WTC11 (cell line): Measurements from ENCODE around the gene ZNF557. TPM values are rescaled to one million over a fixed set of nuclear protein-coding genes. Genes with fewer than 3 reads are reported as not detected.

ENCODE experiments used
- ATAC-seq: fragments of 200-7000 bp; cut with Tn5 transposase; 2 replicates; pipeline ENCODE4 v1.10.0; 2021; ENCODE audit warnings: mild to moderate bottlenecking, moderate library complexity
- CTCF ChIA-PET: fragments of 300-600 bp; sonication (Branson Sonifier 250); formaldehyde crosslinking; loops from one replicate; lab custom pipeline; 2021; ENCODE audit warnings: antibody characterized with exemption; lab: Charles Lee
- POLR2A ChIA-PET: fragments of 350-600 bp; sonication (Branson Sonifier 250); formaldehyde crosslinking; loops from one replicate; lab custom pipeline; 2021; ENCODE audit warnings: antibody characterized with exemption; lab: Charles Lee
- DNase-seq: peaks from one replicate; pipeline ENCODE4 v3.0.0; 2021; ENCODE audit warnings: low spot score
- H3K27ac Mint-ChIP-seq: 2 replicates; pipeline ENCODE4 v1.8.0; 2021; ENCODE audit warnings: mixed read lengths
- H3K27me3 Mint-ChIP-seq: 2 replicates; pipeline ENCODE4 v1.8.0; 2021; ENCODE audit warnings: low read depth, mild to moderate bottlenecking, moderate library complexity, mixed read lengths
- H3K36me3 Mint-ChIP-seq: 2 replicates; pipeline ENCODE4 v1.8.0; 2021; ENCODE audit warnings: mixed read lengths
- H3K4me1 Mint-ChIP-seq: 2 replicates; pipeline ENCODE4 v1.8.0; 2022; ENCODE audit warnings: mixed read lengths
- H3K4me3 Mint-ChIP-seq: 2 replicates; pipeline ENCODE4 v1.8.0; 2021; ENCODE audit warnings: mild to moderate bottlenecking, moderate library complexity, mixed read lengths
- H3K9me3 Mint-ChIP-seq: 2 replicates; pipeline ENCODE4 v1.8.0; 2021; ENCODE audit warnings: mixed read lengths
- ATF3 ChIP-seq: sonication (generic); formaldehyde crosslinking; conservative IDR thresholded peaks from 2 replicates; pipeline ENCODE4 v1.8.1; 2022; ENCODE audit warnings: mild to moderate bottlenecking, missing genetic modification reagents
- CBFB ChIP-seq: sonication (generic); formaldehyde crosslinking; IDR thresholded peaks from 2 replicates; pipeline ENCODE4 v1.8.1; 2022; ENCODE audit warnings: mild to moderate bottlenecking, low read depth, missing genetic modification reagents
- CREB1 ChIP-seq: sonication (generic); formaldehyde crosslinking; IDR thresholded peaks from 2 replicates; pipeline ENCODE4 v1.8.0; 2023; ENCODE audit warnings: mild to moderate bottlenecking, missing genetic modification reagents
- EMX1 ChIP-seq: fragments of 250-450 bp; sonication (Bioruptor Pico); IDR thresholded peaks from 2 replicates; pipeline ENCODE4 v1.8.0; 2021; ENCODE audit warnings: mild to moderate bottlenecking
- IRF2 ChIP-seq: sonication (generic); formaldehyde crosslinking; IDR thresholded peaks from 2 replicates; pipeline ENCODE4 v1.8.0; 2022; ENCODE audit warnings: low read depth, missing genetic modification reagents, borderline replicate concordance
- MXD4 ChIP-seq: fragments of 250-450 bp; sonication (Bioruptor Pico); IDR thresholded peaks from 2 replicates; pipeline ENCODE4 v1.8.0; 2021; ENCODE audit warnings: mild to moderate bottlenecking, moderate library complexity, borderline replicate concordance
- NFYB ChIP-seq: sonication (generic); formaldehyde crosslinking; conservative IDR thresholded peaks from 2 replicates; pipeline ENCODE4 v1.8.0; 2022; ENCODE audit warnings: low read depth, missing genetic modification reagents
- OVOL2 ChIP-seq: fragments of 250-450 bp; sonication (Bioruptor Pico); IDR thresholded peaks from 2 replicates; pipeline ENCODE4 v1.9.0; 2021; ENCODE audit warnings: mild to moderate bottlenecking, borderline replicate concordance
- PRDM15 ChIP-seq: sonication (generic); formaldehyde crosslinking; IDR thresholded peaks from 2 replicates; pipeline ENCODE4 v1.8.0; 2022; ENCODE audit warnings: missing genetic modification reagents
- SMAD3 ChIP-seq: sonication (generic); formaldehyde crosslinking; IDR thresholded peaks from 2 replicates; pipeline ENCODE4 v1.8.0; 2022; ENCODE audit warnings: missing genetic modification reagents, mild to moderate bottlenecking, borderline replicate concordance
- SP1 ChIP-seq: sonication (generic); formaldehyde crosslinking; conservative IDR thresholded peaks from 2 replicates; pipeline ENCODE4 v1.8.1; 2022; ENCODE audit warnings: missing genetic modification reagents
- ZBTB21 ChIP-seq: sonication (generic); formaldehyde crosslinking; IDR thresholded peaks from 2 replicates; pipeline ENCODE4 v1.8.1; 2023; ENCODE audit warnings: mild to moderate bottlenecking, missing genetic modification reagents, borderline replicate concordance
- ZNF138 ChIP-seq: sonication (generic); formaldehyde crosslinking; conservative IDR thresholded peaks from 2 replicates; pipeline ENCODE4 v1.8.1; 2022; ENCODE audit warnings: mild to moderate bottlenecking, moderate library complexity, missing genetic modification reagents
- ZNF219 ChIP-seq: sonication (generic); formaldehyde crosslinking; IDR thresholded peaks from 2 replicates; pipeline ENCODE4 v1.8.0; 2023; ENCODE audit warnings: missing genetic modification reagents, mild to moderate bottlenecking, borderline replicate concordance
- ZNF532 ChIP-seq: fragments of 250-450 bp; sonication (Bioruptor Pico); IDR thresholded peaks from 2 replicates; pipeline ENCODE4 v1.9.0; 2021; ENCODE audit warnings: mild to moderate bottlenecking, borderline replicate concordance
- ZNF671 ChIP-seq: fragments of 250-450 bp; sonication (Bioruptor Pico); IDR thresholded peaks from 2 replicates; pipeline ENCODE4 v1.8.0; 2021; ENCODE audit warnings: mild to moderate bottlenecking
- total RNA-seq: library from RNA; stranded (reverse); gene quantifications from 3 replicates; pipeline ENCODE4 v1.2.3, GENCODE V29; 2021
- TF ChIP-seq, protein P1 (sequence below): fragments of 250-450 bp; sonication (Bioruptor Pico); IDR thresholded peaks from 2 replicates; pipeline ENCODE4 v1.9.0; 2021; ENCODE audit warnings: moderate library complexity, mild to moderate bottlenecking, inconsistent platforms, borderline replicate concordance
- TF ChIP-seq, protein P2 (sequence below): sonication (generic); formaldehyde crosslinking; conservative IDR thresholded peaks from 2 replicates; pipeline ENCODE4 v1.8.1; 2023; ENCODE audit warnings: mild to moderate bottlenecking, low read depth, missing genetic modification reagents, moderate library complexity
- TF ChIP-seq, protein P3 (sequence below): sonication (generic); formaldehyde crosslinking; IDR thresholded peaks from 2 replicates; pipeline ENCODE4 v1.8.1; 2023; ENCODE audit warnings: mild to moderate bottlenecking, missing genetic modification reagents, moderate library complexity

The ZNF557 gene
- total RNA-seq, 1 experiment from 2014 or later = 6.7 TPM

DNA sequence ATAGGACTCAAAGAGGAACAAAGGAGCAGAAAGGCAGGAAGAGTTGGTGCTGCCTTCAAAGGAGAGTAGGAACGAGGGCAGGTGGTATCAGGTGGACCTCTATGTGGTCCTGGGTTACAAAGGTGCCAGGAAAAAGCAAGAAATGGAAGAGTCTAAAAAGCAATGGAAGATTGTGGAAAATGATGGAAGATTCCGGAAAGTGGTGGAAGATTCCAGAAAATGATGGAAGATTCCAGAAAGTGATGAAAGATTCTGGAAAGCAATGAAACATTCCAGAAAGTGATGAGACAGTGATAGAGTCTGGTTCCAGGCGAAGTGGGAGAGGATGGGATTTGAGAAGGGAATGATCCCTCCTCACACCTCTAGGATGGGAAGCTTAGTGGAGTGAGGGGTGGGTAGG, 55.3 kb downstream of the ZNF557 start (continued):
- TF ChIP-seq EMX1 (CRISPR knock-in tag) (no peak), ZBTB21 (CRISPR knock-in tag) (no peak), MXD4 (CRISPR knock-in tag) (no peak), ATF3 (no peak)
- TF ChIP-seq, protein P1, sequence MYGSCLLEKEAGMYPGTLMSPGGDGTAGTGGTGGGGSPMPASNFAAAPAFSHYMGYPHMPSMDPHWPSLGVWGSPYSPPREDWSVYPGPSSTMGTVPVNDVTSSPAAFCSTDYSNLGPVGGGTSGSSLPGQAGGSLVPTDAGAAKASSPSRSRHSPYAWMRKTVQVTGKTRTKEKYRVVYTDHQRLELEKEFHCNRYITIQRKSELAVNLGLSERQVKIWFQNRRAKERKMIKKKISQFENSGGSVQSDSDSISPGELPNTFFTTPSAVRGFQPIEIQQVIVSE (CRISPR knock-in tag) = no peak
- TF ChIP-seq, protein P2, sequence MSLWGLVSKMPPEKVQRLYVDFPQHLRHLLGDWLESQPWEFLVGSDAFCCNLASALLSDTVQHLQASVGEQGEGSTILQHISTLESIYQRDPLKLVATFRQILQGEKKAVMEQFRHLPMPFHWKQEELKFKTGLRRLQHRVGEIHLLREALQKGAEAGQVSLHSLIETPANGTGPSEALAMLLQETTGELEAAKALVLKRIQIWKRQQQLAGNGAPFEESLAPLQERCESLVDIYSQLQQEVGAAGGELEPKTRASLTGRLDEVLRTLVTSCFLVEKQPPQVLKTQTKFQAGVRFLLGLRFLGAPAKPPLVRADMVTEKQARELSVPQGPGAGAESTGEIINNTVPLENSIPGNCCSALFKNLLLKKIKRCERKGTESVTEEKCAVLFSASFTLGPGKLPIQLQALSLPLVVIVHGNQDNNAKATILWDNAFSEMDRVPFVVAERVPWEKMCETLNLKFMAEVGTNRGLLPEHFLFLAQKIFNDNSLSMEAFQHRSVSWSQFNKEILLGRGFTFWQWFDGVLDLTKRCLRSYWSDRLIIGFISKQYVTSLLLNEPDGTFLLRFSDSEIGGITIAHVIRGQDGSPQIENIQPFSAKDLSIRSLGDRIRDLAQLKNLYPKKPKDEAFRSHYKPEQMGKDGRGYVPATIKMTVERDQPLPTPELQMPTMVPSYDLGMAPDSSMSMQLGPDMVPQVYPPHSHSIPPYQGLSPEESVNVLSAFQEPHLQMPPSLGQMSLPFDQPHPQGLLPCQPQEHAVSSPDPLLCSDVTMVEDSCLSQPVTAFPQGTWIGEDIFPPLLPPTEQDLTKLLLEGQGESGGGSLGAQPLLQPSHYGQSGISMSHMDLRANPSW (CRISPR knock-in tag) = no peak

- Mint-ChIP-seq H3K27ac (no peak overlapping the region), H3K9me3 (peaks cover 32% of the 10 kb centered on the region), H3K4me1 (no peaks in the 10 kb centered on the region), H3K36me3 (peaks cover 72% of the 10 kb centered on the region), H3K4me3 (no peak overlapping the region), H3K27me3 (no peaks in the 10 kb centered on the region; the same call in 1 of the 2 replicates)
- ATAC-seq (no peak), DNase-seq (no peak)
- ChIA-PET CTCF (no interaction called here), POLR2A (interaction anchor here (1.1 kb wide), 1 partner anchor 12 kb away, joined by 5 read pairs; no protein-coding TSS in a partner anchor)
- TF ChIP-seq CREB1 (no peak), PRDM15 (CRISPR knock-in tag) (no peak), ZNF138 (no peak), ZNF219 (CRISPR knock-in tag) (no peak), OVOL2 (no peak), SMAD3 (CRISPR knock-in tag) (no peak), CBFB (CRISPR knock-in tag) (no peak), IRF2 (CRISPR knock-in tag) (no peak), NFYB (no peak), ZNF671 (CRISPR knock-in tag) (no peak), ZNF532 (CRISPR knock-in tag) (no peak), SP1 (no peak)
- TF ChIP-seq, protein P3, sequence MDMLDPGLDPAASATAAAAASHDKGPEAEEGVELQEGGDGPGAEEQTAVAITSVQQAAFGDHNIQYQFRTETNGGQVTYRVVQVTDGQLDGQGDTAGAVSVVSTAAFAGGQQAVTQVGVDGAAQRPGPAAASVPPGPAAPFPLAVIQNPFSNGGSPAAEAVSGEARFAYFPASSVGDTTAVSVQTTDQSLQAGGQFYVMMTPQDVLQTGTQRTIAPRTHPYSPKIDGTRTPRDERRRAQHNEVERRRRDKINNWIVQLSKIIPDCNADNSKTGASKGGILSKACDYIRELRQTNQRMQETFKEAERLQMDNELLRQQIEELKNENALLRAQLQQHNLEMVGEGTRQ (CRISPR knock-in tag) = no peak
Observed at GRCh38 chr19:7125221-7125620, 55.7 kb downstream of the ZNF557 start.
